PC-3 (cell line): ENCODE results near the gene SMG6. TPM values are rescaled to one million over a fixed set of nuclear protein-coding genes. Genes with fewer than 3 reads are reported as not detected.
A peak's percentile ranks its signal among the peaks of the same experiment; 100 is the strongest.

ENCODE experiments used
- ATAC-seq: fragments of 200-7000 bp; cut with Tn5 transposase; 2 replicates; pipeline ENCODE4 v1.9.1; 2020; ENCODE audit warnings: mild to moderate bottlenecking, moderate library complexity
- BruUV-seq: library from RNA; stranded (reverse); fragments of 400-500 nt; replicated peaks from 2 replicates; lab custom pipeline; 2021; lab: Mats Ljungman, UMichigan
- CTCF ChIA-PET: fragments of 300-600 bp; sonication (Branson Sonifier 250); formaldehyde crosslinking; loops from one replicate; lab custom pipeline; 2022; ENCODE audit warnings: antibody characterized with exemption; lab: Charles Lee
- POLR2A ChIA-PET: fragments of 300-600 bp; sonication (Branson Sonifier 250); formaldehyde crosslinking; loops from one replicate; lab custom pipeline; 2022; ENCODE audit warnings: antibody characterized with exemption; ENCODE audit not compliant: unreplicated experiment; lab: Charles Lee
- DNase-seq: peaks from one replicate; pipeline ENCODE4 v3.0.0-alpha.2; 2015
- H2AFZ ChIP-seq: fragments of 300-600 bp; sonication (generic); 2 replicates; pipeline ENCODE4 v1.6.0; 2016; ENCODE audit warnings: antibody characterized with exemption, low read length
- H3F3A ChIP-seq: fragments of 300-600 bp; sonication (generic); one replicate; pipeline ENCODE4 v1.6.0; 2017; ENCODE audit warnings: antibody characterized with exemption, low read length, control low read depth, mild to moderate bottlenecking; ENCODE audit not compliant: unreplicated experiment
- H3K27ac ChIP-seq: fragments of 300-600 bp; sonication (generic); 2 replicates; pipeline ENCODE4 v1.5.1; 2016; ENCODE audit warnings: mild to moderate bottlenecking, low read length
- H3K27me3 ChIP-seq: fragments of 300-600 bp; sonication (generic); 2 replicates; pipeline ENCODE4 v1.6.1; 2016; ENCODE audit warnings: low read length, mixed read lengths
- H3K36me3 ChIP-seq: fragments of 300-600 bp; sonication (generic); 2 replicates; pipeline ENCODE4 v1.6.1; 2016; ENCODE audit warnings: low read depth, mixed run types, low read length, mixed read lengths
- H3K4me1 ChIP-seq: fragments of 300-600 bp; sonication (generic); 2 replicates; pipeline ENCODE4 v1.5.1; 2016; ENCODE audit warnings: low read length; ENCODE audit not compliant: insufficient read depth
- H3K4me2 ChIP-seq: fragments of 300-600 bp; sonication (generic); 2 replicates; pipeline ENCODE4 v1.6.0; 2016; ENCODE audit warnings: low read length
- H3K4me3 ChIP-seq: fragments of 300-600 bp; sonication (generic); 2 replicates; pipeline ENCODE4 v1.5.1; 2016; ENCODE audit warnings: mild to moderate bottlenecking, low read length, mixed read lengths
- H3K79me2 ChIP-seq: fragments of 300-600 bp; sonication (generic); 2 replicates; pipeline ENCODE4 v1.6.1; 2017; ENCODE audit warnings: low read length, mixed read lengths
- H3K9ac ChIP-seq: fragments of 300-600 bp; sonication (generic); 2 replicates; pipeline ENCODE4 v1.6.0; 2016; ENCODE audit warnings: mild to moderate bottlenecking, low read length
- H3K9me2 ChIP-seq: fragments of 300-600 bp; sonication (generic); replicated peaks from 2 replicates; pipeline ENCODE4 v1.6.1; 2016; ENCODE audit warnings: mixed run types, low read length, mixed read lengths
- H3K9me3 ChIP-seq: fragments of 300-600 bp; sonication (generic); 2 replicates; pipeline ENCODE4 v1.6.1; 2016; ENCODE audit warnings: low read length, mixed read lengths
- H4K20me1 ChIP-seq: fragments of 300-600 bp; sonication (generic); 2 replicates; pipeline ENCODE4 v1.6.1; 2016; ENCODE audit warnings: low read length, mixed read lengths
- EZH2 ChIP-seq: fragments of 300-600 bp; sonication (generic); IDR thresholded peaks from one replicate; pipeline ENCODE4 v1.6.1; 2017; ENCODE audit warnings: antibody characterized with exemption, mild to moderate bottlenecking, low read length; ENCODE audit not compliant: unreplicated experiment
- EZH2phosphoT487 ChIP-seq: fragments of 300-600 bp; sonication (generic); IDR thresholded peaks from 2 replicates; pipeline ENCODE4 v1.6.1; 2018; ENCODE audit warnings: mild to moderate bottlenecking, antibody characterized with exemption, low read length, borderline replicate concordance
- intact Hi-C: fragments of 100-400 bp; cut with micrococcal nuclease; formaldehyde crosslinking; loops from 2 replicates; pipeline ENCODE4 v1.9.0; 2023
- total RNA-seq: library from RNA; depleted of rRNA; stranded (reverse); fragments of >200 nt; gene quantifications from 2 replicates; pipeline ENCODE4 v1.2.3, GENCODE V29; 2014
- TF ChIP-seq, protein P1 (sequence below): fragments of 300-600 bp; sonication (generic); conservative IDR thresholded peaks from 2 replicates; pipeline ENCODE4 v1.5.1; 2017; ENCODE audit warnings: antibody characterized with exemption, low read depth, mild to moderate bottlenecking, low read length

SMG6 gene
- total RNA-seq, 1 experiment from 2014 or later, result 13.4 TPM

DNA sequence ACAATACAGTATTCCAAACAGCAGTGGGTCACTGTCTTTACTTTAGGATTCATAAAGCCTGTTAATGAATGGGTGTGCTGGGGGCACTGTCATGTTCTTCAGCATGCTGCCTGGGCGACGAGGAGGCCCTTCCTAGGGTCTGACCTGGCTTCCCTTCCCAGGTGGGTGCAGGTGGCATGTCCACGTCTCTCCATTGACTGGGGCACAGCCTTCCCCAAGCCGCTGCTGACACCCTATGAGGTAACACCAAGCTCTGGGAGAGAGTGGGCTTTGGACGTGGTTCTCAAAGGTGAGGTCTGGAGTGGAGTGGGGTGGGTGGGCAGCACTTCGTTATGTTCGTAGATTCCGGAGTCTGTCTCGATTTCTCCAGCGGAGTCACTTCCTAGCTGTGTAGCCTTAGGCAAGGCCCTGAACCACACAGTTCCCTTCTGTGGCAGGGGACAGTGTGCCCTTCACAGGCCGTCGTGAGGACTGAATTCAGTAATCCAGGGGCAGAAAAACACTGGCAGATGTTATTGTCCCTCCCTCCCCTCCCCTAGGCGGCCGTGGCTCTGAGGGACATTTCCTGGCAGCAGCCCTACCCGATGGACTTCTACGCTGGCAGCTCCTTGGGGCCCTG is 262.5 kb downstream of the SMG6 start:
- ChIA-PET CTCF (interaction anchor here (0.6 kb wide), 1 partner anchor 15 kb away, joined by 4 read pairs; no protein-coding TSS in a partner anchor), POLR2A (no interaction called here)
- Histone ChIP-seq H3K9me3 (no peaks in the 10 kb centered on the region), H3K36me3 (peaks cover 8% of the 10 kb centered on the region; the same call in 1 of the 2 replicates), H3K9ac (0 out of 2 replicates have a peak overlapping the region, but pooled peaks have one; percentile 92), H3K4me3 (peak overlapping the region; percentile 90), H3F3A (peaks cover 4% of the 10 kb centered on the region), H3K27me3 (no peaks in the 10 kb centered on the region), H2AFZ (peak overlapping the region; percentile 79; the same call in 1 of the 2 replicates), H3K79me2 (peaks cover 15% of the 10 kb centered on the region), H3K4me1 (peaks cover 25% of the 10 kb centered on the region), H3K4me2 (peak overlapping the region; percentile 99), H3K27ac (no peak overlapping the region), H3K9me2 (no peaks in the 10 kb centered on the region), H4K20me1 (no peaks in the 10 kb centered on the region)
- BruUV-seq, result no TSS peak
- intact Hi-C loops, result no loop called here
- no peak for ATAC-seq
- TF ChIP-seq EZH2phosphoT487 (no peak), EZH2 (no peak)
- TF ChIP-seq, protein P1, sequence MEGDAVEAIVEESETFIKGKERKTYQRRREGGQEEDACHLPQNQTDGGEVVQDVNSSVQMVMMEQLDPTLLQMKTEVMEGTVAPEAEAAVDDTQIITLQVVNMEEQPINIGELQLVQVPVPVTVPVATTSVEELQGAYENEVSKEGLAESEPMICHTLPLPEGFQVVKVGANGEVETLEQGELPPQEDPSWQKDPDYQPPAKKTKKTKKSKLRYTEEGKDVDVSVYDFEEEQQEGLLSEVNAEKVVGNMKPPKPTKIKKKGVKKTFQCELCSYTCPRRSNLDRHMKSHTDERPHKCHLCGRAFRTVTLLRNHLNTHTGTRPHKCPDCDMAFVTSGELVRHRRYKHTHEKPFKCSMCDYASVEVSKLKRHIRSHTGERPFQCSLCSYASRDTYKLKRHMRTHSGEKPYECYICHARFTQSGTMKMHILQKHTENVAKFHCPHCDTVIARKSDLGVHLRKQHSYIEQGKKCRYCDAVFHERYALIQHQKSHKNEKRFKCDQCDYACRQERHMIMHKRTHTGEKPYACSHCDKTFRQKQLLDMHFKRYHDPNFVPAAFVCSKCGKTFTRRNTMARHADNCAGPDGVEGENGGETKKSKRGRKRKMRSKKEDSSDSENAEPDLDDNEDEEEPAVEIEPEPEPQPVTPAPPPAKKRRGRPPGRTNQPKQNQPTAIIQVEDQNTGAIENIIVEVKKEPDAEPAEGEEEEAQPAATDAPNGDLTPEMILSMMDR, result no peak
- no peak for DNase-seq

DNA sequence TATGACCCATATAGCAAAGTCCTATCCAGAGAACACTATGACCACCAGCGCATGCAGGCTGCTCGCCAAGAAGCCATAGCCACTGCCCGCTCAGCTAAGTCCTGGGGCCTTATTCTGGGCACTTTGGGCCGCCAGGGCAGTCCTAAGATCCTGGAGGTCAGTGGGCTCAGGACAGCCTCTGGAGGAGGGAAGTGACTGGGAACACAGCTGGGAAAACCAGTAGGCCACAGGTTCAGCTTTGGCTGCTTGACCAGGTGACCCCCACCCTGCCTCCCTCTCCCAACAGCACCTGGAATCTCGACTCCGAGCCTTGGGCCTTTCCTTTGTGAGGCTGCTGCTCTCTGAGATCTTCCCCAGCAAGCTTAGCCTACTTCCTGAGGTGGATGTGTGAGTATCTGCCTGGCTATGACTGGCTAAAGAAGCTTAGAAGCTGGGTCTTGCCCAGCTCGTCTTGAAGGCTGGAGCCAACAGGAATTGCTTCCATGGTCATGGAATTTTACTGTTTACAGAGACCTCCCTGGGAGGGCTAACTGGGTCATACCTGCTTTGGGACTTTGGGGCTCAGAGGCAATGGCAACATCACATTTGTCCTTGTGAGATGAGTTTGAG is 263.3 kb downstream of the SMG6 start:
- H3K79me2 ChIP-seq, result peaks cover 15% of the 10 kb centered on the region

More for the DNA sequence above, 263.3 kb downstream of the SMG6 start:
- Histone ChIP-seq H3K4me2 (no peak overlapping the region), H3K4me3 (no peak overlapping the region), H3K4me1 (peaks cover 25% of the 10 kb centered on the region), H3K9me2 (no peaks in the 10 kb centered on the region), H3K27me3 (no peaks in the 10 kb centered on the region), H3K27ac (no peak overlapping the region), H4K20me1 (no peaks in the 10 kb centered on the region), H3K9ac (no peak overlapping the region), H3K36me3 (peaks cover 8% of the 10 kb centered on the region; the same call in 1 of the 2 replicates), H2AFZ (no peak overlapping the region), H3F3A (peaks cover 4% of the 10 kb centered on the region), H3K9me3 (no peaks in the 10 kb centered on the region)
- ATAC-seq (no peak), DNase-seq (no peak)
- BruUV-seq, result no TSS peak
- intact Hi-C loops, result no loop called here
- CTCF ChIA-PET, result no interaction called here
- TF ChIP-seq EZH2, result no peak
- TF ChIP-seq, protein P1, result no peak
- TF ChIP-seq EZH2phosphoT487, result no peak
- POLR2A ChIA-PET, result no interaction called here
